Bronchial epithelial cell (primary cell): ENCODE data around the gene C4B. TPM values are rescaled to one million over a fixed set of nuclear protein-coding genes. Genes with fewer than 3 reads are reported as not detected.

Experiments
- DNase-seq: peaks from one replicate; pipeline ENCODE4 v3.0.0-alpha.2; 2010; ENCODE audit warnings: low read depth
- FAIRE-seq: peaks from 2 replicates; lab custom pipeline; 2011; peaks lifted over from hg19 to GRCh38; lab: Jason Lieb, UNC
- H3K27me3 ChIP-seq: 2 replicates; pipeline ENCODE4 v1.5.1; 2011; ENCODE audit warnings: low read length; ENCODE audit not compliant: control insufficient read depth, insufficient read depth
- H3K36me3 ChIP-seq: 2 replicates; pipeline ENCODE4 v1.5.1; 2011; ENCODE audit warnings: low read length; ENCODE audit not compliant: control insufficient read depth, insufficient read depth
- H3K4me3 ChIP-seq: 2 replicates; pipeline ENCODE4 v1.5.1; 2011; ENCODE audit warnings: mild to moderate bottlenecking, low read depth, low read length, control low read depth
- total RNA-seq: library from RNA; depleted of rRNA; stranded (reverse); fragments of >200 nt; gene quantifications from 2 replicates; pipeline ENCODE4 v1.2.1, GENCODE V29; 2014
- TF ChIP-seq, protein P1 (sequence below): IDR thresholded peaks from 2 replicates; pipeline ENCODE4 v1.5.1; 2011; ENCODE audit warnings: mild to moderate bottlenecking, moderate library complexity, low read length, control low read depth, inconsistent platforms; ENCODE audit not compliant: insufficient read depth, severe bottlenecking

Gene C4B
- total RNA-seq, 1 donor from 2014 or later, result 1.6 TPM

DNA sequence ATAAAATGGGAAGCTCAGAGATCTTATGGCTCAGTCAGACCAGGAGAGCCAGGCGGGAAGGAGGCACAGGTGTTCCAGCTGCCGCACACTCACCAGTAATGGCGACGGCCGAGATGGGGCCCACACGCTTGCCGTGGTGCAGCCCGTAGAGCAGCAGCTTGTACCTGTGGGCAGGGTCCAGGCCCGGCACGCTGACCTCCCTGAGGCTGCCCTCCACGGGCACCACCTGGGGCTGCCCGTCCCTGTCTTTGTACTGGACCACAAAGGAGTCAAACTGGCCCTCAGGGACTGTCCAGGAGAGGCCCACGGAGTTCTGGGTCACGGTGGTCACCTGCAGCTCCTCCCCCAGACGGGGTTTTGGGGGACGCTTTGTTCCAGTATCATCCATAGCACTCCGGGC lies 54.9 kb downstream of the C4B start:
- DNase-seq (no peak), FAIRE-seq (no peak)
- TF ChIP-seq, protein P1, sequence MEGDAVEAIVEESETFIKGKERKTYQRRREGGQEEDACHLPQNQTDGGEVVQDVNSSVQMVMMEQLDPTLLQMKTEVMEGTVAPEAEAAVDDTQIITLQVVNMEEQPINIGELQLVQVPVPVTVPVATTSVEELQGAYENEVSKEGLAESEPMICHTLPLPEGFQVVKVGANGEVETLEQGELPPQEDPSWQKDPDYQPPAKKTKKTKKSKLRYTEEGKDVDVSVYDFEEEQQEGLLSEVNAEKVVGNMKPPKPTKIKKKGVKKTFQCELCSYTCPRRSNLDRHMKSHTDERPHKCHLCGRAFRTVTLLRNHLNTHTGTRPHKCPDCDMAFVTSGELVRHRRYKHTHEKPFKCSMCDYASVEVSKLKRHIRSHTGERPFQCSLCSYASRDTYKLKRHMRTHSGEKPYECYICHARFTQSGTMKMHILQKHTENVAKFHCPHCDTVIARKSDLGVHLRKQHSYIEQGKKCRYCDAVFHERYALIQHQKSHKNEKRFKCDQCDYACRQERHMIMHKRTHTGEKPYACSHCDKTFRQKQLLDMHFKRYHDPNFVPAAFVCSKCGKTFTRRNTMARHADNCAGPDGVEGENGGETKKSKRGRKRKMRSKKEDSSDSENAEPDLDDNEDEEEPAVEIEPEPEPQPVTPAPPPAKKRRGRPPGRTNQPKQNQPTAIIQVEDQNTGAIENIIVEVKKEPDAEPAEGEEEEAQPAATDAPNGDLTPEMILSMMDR, result no peak
- Histone ChIP-seq H3K27me3 (no peaks in the 10 kb centered on the region), H3K36me3 (no peaks in the 10 kb centered on the region), H3K4me3 (no peak overlapping the region)

DNA sequence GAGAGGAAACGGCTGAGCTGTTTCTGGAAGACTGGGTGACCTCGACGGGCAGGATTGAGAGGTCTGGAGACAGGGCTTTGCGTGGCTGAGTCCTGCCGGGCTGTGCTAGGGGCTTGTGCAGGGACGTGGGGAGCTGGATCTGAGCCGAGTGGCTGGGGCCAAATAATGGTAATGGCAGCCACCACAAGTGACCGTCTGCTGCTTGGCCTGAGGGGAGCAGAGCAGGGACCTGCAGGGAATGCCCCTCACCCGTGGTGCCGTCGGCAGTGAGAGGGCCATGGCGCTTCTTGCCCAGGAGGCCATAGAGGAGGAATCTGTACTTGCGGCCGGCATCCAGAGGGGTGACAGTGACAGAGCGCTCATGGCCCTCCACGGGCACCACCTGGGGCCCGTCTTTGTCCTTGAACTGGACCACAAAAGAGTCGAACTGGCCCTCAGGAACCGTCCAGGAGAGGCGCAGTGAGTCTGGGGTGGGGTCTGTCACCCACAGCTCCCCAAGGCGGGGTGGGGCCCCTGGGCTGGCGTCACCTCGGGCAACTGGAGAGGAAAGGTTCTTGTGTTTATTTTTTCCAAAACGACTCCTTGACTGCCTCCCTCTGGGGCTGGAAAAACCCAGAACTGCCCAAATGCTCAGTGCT lies 55.4 kb downstream of the C4B start:
- TF ChIP-seq, protein P1, result no peak
- FAIRE-seq (no peak), DNase-seq (no peak)
- no peaks in the 10 kb centered on the region for H3K27me3 ChIP-seq
- H3K4me3 ChIP-seq, result no peak overlapping the region
- no peaks in the 10 kb centered on the region for H3K36me3 ChIP-seq

DNA sequence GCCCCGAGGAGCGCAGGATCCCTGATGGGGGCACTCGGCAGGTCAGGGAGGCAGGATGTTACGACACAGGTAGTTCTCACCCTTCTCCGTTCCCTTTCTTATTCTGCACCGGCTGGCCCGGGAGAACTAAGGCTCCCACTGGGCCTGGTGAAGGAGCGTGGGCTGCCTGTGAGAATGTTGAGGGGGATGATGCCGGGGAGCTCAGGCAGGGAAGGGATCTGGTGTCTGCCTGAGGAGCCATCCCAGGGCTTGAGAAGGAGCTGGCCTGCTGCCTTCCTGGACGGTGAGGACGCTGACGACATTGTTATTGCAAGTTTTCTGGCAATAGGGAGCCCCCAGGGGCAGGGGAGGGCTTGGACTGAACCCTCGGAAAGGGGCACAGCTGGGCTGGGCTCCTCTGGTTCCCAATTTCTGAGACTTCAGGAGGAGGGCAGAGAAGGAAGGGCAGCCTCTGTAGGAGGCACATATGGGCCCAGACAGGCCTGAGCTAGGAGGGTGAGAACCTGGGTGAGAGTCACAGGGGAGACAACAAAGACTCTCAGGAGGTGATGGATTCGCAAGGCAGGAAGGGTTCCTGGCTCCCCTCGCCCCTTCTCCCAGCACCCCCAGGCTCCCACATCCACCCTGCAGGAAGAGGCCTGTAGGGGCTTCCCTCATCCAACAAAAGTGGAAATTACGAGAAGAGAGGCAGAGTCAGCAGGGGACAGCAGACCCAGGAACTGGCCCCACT lies 56.4 kb downstream of the C4B start:
- TF ChIP-seq, protein P1, result no peak
- H3K27me3 ChIP-seq, result no peaks in the 10 kb centered on the region
- no peak for FAIRE-seq
- no peak for DNase-seq
- H3K4me3 ChIP-seq, result no peak overlapping the region
- no peaks in the 10 kb centered on the region for H3K36me3 ChIP-seq

DNA sequence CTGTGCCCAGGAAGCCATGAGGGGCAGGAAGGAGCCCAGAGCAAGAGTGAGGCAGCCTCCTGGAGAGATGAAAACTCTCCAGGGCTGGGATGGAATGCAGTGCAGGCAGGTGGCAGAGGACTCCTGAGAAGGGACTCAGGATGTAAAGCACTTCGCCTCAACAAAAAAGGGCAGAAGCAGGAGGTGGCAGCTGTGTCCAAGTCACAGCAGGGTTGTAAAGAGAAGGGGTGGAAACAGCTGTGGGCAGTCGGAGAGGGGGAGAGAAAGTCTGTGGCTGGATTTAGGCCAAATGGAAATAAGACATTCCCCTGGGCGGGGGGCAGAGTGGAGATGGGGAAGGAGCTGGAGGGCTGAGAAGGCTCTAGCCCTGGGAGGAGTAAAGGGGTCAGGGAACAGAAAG lies 58.5 kb downstream of the C4B start:
- TF ChIP-seq, protein P1, result no peak
- H3K36me3 ChIP-seq, result no peaks in the 10 kb centered on the region
- no peak for FAIRE-seq

DNA sequence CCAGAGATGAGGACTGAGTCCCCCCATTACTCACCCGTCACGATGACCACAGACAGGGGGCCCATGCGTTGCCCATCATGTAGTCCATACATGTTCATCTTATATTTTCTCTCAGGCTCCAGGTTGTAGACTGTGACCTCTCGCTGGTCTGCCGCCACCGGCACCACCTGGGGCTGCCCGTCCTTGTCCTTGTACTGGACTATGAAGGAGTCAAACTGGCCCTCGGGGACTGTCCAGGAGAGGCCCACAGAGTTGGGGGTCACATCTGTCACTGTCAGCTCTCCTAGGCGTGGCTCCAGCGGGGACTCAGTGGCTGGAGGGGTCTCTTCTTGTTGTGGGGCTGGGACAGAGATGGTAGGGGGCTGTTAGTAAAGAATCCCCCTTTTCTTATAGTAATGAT lies 59.0 kb downstream of the C4B start:
- no peak for DNase-seq
- no peaks in the 10 kb centered on the region for H3K27me3 ChIP-seq
- TF ChIP-seq, protein P1, result no peak
- H3K36me3 ChIP-seq, result no peaks in the 10 kb centered on the region
- H3K4me3 ChIP-seq, result no peak overlapping the region
- no peak for FAIRE-seq

More for the DNA sequence above, 58.5 kb downstream of the C4B start:
- Histone ChIP-seq H3K27me3 (no peaks in the 10 kb centered on the region), H3K4me3 (no peak overlapping the region)
- no peak for DNase-seq
